HG03108 (cell line): ENCODE measurements around the gene SSX2B.
"Not testable (repeated sequence)": the region's sequence is repeated elsewhere in the genome, so short reads cannot be mapped to it uniquely, and the experiment has no call there.

ENCODE experiments used
- ATAC-seq: cut with Tn5 transposase; IDR thresholded peaks from one replicate; pipeline ENCODE4 v1.9.1; 2021; ENCODE audit warnings: moderate library complexity; ENCODE audit not compliant: unreplicated experiment

The SSX2B gene, protein sequence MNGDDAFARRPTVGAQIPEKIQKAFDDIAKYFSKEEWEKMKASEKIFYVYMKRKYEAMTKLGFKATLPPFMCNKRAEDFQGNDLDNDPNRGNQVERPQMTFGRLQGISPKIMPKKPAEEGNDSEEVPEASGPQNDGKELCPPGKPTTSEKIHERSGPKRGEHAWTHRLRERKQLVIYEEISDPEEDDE

GRCh38 chrX:52750952-52751351 is at the start of gene SSX2B:
TSS of gene SSX2B (plus strand) at chrX:52751252. CDS start at chrX:52752681, 1,429 bp downstream.
- ATAC-seq: not testable (repeated sequence)

GRCh38 chrX:52707078-52707477 is 44.0 kb upstream of the SSX2B start, which contains the start of gene SSX2:
TSS of gene SSX2 (minus strand) at chrX:52707178. CDS start at chrX:52705749, 1,429 bp downstream.
- not testable (repeated sequence) for ATAC-seq

- not testable (repeated sequence) for ATAC-seq
Measured at GRCh38 chrX:52765983-52766382, 14.9 kb downstream of the SSX2B start.

GRCh38 chrX:52773504-52773903 is 22.5 kb downstream of the SSX2B start:
- ATAC-seq: not testable (repeated sequence)

- not testable (repeated sequence) for ATAC-seq
Measured at GRCh38 chrX:52797327-52797726, 46.3 kb downstream of the SSX2B start, which contains the start of gene SPANXN5. TSS of gene SPANXN5 (minus strand) at chrX:52797427. CDS start at chrX:52797348, 79 bp downstream.

DNA sequence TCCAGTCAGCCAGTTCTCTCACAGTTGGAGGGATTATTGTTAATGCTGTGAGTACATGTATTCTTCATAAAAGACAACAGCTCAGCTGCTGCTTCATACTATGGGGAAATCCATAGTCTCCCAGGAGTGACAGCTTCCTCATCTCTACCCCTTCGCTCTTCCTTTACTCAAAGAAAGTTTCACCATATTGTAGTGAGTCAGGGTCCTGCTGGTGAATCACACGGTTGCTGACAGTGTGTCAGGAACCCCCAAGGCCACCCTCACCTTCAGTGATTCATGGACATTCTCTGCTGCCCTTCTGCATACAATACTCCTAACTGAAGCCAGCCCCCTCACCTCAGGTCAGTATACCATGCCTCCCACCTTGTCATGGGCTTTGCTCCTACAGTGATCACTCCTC is 53.8 kb downstream of the SSX2B start:
- not testable (repeated sequence) for ATAC-seq
